ENCODE measurements around the gene TKFC.

Gene TKFC

GRCh38 chr11:61345954-61346843 lies 13.2 kb downstream of the TKFC start:
- DNase-seq = no peak

GRCh38 chr11:61347916-61348461 lies 15.0 kb downstream of the TKFC start:
- DNase-seq = no peak

GRCh38 chr11:61349189-61349751 lies 16.2 kb downstream of the TKFC start:
- DNase-seq = no peak

- no peak for DNase-seq
These were observed 16.9 kb downstream of the TKFC start for GRCh38 chr11:61349916-61350315.

- DNase-seq = no peak
These were observed 17.3 kb downstream of the TKFC start for GRCh38 chr11:61350336-61350735.

- no peak for DNase-seq
These were observed 17.8 kb downstream of the TKFC start for GRCh38 chr11:61350803-61351202.

GRCh38 chr11:61352038-61352437 lies 19.0 kb downstream of the TKFC start:
- DNase-seq = no peak

GRCh38 chr11:61353131-61354067 lies 20.4 kb downstream of the TKFC start:
- no peak for DNase-seq

- no peak for DNase-seq
These were observed 21.2 kb downstream of the TKFC start for GRCh38 chr11:61354208-61354607.

- DNase-seq = no peak
These were observed 23.7 kb downstream of the TKFC start for GRCh38 chr11:61356706-61357105.

GRCh38 chr11:61357233-61357893 lies 24.3 kb downstream of the TKFC start:
- no peak for DNase-seq

- no peak for DNase-seq
These were observed 24.8 kb downstream of the TKFC start for GRCh38 chr11:61357894-61358239.

- DNase-seq = no peak
These were observed 25.5 kb downstream of the TKFC start for GRCh38 chr11:61358566-61358965.

- DNase-seq = no peak
These were observed 26.5 kb downstream of the TKFC start for GRCh38 chr11:61359516-61359915.

GRCh38 chr11:61361237-61361740 lies 28.3 kb downstream of the TKFC start:
- DNase-seq = no peak

- peak; percentile 96 for DNase-seq
These were observed 28.9 kb downstream of the TKFC start, which contains the start of the genes CYB561A3 and TMEM138 for GRCh38 chr11:61361741-61362541. Gene CYB561A3, minus strand, starts transcription at chr11:61361882. Its CDS starts 5,169 bp downstream, at chr11:61356713. Gene TMEM138, plus strand, starts transcription at chr11:61362374. Its CDS starts 2,017 bp downstream, at chr11:61364391.

- peak; percentile 41 for DNase-seq
These were observed 29.5 kb downstream of the TKFC start for GRCh38 chr11:61362542-61362875.

GRCh38 chr11:61364012-61364675 lies 31.1 kb downstream of the TKFC start:
- no peak for DNase-seq

GRCh38 chr11:61367406-61367805 lies 34.4 kb downstream of the TKFC start:
- DNase-seq = no peak

- no peak for DNase-seq
These were observed 35.6 kb downstream of the TKFC start for GRCh38 chr11:61368646-61369045.

All from activated CD4-positive, alpha-beta T cell treated with anti-CD3 and anti-CD28 coated beads, Interleukin-10, Interleukin-2, amounts not matched to agents 100 ng/mL and 50 ng/mL, durations not matched to agents 16 hours and 8 hours (primary cell).